HPDE6-E6E7 (cell line): ENCODE data around the gene NAALADL2.

Experiments used
- DNase-seq: peaks from one replicate; pipeline ENCODE4 v3.0.0; 2011; ENCODE audit warnings: missing footprints; ENCODE audit errors: extremely low spot score

NAALADL2 gene

DNA sequence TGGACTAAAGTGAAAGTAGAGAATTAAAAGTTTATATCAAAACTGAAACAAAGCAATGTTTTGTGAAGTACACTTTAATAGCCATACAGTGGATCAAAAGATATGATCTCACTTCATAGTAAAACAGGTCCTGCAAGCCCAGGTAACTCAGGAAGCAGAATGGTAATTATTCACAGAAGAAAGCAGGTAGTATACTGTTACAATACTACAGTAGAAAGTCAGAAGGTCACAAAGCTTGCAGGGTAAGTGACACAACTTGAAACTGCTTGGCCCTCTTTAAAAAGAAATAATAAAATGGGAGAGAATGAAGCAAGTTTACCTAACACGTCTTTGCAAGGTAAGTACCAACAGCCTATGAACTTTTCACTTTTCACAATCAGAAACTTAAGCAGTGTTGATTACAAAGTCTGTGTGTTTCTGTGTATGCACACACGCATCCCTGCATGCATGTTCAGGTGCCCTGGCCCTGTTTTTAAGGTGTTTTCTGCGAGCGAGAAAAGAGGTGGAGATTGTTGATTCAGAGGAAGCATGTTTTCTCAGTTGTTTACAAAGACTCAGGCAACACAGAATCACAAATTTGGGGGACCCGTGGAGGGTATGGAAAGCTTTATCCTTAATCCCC is at the start of gene NAALADL2:
Gene NAALADL2 (plus strand): TSS at position 221 of the 622 bp plus-strand sequence.
- DNase-seq: peak; percentile 15

DNA sequence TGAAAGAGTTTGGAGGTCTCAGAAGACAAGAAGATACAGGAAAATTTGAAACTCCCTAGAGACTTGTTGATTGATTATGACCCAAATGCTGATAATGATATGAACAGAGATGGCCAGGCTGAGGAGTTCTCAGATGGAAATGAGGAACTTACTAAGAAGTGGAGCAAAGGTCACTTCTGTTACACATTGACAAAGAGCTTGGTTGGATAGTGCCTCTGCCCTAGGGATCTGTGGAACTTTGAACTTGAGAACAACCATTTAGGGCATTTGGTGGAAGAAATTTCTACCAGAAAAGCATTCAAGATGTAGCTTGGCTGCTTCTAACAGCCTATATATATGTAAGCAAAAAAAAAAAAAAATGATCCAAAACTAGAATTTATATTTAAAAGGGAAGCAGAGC is 48.9 kb upstream of the NAALADL2 start:
- no peak for DNase-seq

GRCh38 chr3:174812172-174812862 is 46.8 kb upstream of the NAALADL2 start:
- peak; percentile 12 for DNase-seq

GRCh38 chr3:174815750-174816149 is 43.4 kb upstream of the NAALADL2 start:
- DNase-seq: no peak

DNA sequence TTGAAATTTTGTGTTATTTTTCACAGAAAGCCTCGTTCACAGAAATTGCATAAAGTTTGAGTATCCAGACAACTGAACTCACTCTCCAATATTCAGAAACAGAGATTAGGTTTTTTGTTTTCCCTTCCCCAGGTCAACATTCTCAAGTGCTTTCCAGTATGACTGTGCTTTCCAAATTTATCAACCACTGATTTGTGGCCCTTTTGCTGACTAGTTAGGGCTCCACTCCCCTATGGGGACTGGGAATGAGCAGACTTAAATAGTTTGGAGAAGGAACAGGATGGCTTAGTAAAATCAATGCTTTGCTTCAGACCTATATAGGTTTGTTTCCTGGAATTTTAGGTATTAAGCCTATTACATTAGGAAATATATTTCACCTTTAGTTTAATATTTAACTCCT is 38.2 kb upstream of the NAALADL2 start:
- no peak for DNase-seq

- no peak for DNase-seq
Observed at GRCh38 chr3:174821477-174821876, 37.7 kb upstream of the NAALADL2 start.

DNA sequence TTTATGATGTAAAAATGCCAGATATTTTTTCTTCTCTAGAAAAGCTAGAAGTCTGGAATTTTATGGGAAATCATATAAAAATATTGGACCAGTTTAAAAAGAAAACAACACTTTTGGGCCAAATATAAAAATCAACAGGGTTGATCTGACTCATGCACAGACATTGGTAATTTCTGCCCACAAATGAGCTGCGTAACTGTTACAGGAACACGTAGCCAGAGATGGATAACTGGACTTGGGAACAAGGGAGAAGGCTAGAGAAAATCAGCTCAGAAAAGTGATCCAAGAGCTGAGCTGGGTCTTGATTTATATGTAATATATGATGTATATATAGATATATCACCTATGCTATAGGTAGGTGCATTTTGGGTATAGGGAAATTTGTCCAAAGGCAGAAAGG is 36.8 kb upstream of the NAALADL2 start:
- no peak for DNase-seq

DNA sequence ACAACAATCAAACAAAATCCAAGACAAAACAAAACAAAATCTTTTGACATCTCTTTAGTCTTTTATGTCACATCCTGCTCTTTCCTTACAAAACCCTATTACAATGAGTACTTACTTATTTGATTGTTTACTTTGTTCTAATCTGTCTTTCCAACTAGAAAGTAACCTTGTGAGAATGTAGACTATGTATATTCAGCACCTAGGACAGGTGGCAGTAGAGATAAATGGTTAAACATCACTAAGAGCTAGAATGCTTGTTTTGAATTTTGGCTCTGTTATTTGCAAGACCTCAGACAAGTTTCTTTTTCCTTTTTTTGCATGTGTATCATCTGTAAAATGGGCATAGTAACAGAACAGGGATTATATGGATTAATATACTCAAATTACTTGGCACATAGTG is 33.1 kb upstream of the NAALADL2 start:
- no peak for DNase-seq

GRCh38 chr3:174844746-174845145 is 14.4 kb upstream of the NAALADL2 start:
- DNase-seq: no peak

- no peak for DNase-seq
Observed at GRCh38 chr3:174846055-174846454, 13.1 kb upstream of the NAALADL2 start.

- DNase-seq: no peak
Observed at GRCh38 chr3:174854987-174855386, 4.1 kb upstream of the NAALADL2 start.

GRCh38 chr3:174857301-174857700 is 1.8 kb upstream of the NAALADL2 start:
- no peak for DNase-seq

- no peak for DNase-seq
Observed at GRCh38 chr3:174858353-174858752, 781 bp upstream of the NAALADL2 start.

DNA sequence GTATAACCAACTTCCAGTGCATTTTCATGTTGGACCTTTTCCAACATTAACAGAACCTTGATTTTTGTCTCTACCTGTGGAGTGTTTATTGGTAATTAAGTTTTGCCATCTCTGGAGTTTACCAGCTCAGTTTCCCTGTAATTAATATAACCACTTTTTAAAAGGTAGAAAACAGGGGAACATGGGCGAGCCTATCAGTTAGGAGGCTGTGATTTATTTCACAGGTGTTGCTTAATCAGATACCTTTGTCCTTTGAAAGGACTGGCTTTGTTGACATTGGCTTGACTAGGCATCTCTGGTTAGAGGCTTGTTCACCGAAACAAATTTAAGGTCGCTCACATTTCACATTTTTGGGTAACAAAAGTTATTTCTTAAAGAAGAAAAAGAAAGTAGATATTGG is 622 bp downstream of the NAALADL2 start:
- no peak for DNase-seq

- peak; percentile 63 for DNase-seq
Observed at GRCh38 chr3:174862101-174862500, 3.0 kb downstream of the NAALADL2 start.

DNA sequence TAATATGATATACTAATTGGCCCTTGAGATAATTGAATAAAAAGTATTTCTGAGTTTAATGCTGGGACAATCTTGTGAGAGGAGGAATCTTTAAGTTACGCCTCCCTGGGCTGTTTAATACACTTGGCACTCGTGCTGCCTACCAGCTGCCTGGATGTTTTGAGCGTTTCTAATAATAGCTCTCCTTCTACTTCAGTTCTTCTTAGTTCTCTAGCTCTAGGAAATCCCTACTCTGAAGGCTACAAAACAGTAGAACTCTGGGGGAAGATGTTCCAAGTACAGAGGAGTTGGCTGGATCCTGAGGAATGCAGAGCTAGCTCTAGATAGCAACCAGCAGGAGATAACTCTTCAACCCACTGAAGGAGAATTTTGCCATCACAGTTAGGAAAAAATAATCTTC is 3.5 kb downstream of the NAALADL2 start:
- DNase-seq: no peak

- peak; percentile 34 for DNase-seq
Observed at GRCh38 chr3:174863488-174863887, 4.4 kb downstream of the NAALADL2 start.

DNA sequence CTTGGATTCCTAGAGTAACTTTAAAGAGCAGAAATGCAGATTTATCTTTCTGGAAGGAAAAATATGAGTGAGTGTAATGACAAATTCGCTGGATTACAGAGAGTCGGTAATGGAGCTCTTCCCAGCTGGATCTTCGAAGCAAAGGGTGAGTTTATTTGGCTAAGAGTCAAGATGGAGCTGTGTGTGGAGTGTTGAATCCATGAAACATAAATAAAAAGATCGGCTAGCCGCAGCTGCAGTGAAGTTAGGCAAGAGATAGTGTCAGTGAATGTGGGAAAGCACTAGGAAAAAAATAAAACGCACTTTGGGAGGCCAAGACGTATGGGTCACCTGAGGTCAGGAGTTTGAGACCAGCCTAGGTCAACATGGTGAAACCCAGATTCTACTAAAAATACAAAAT is 10.3 kb downstream of the NAALADL2 start:
- DNase-seq: no peak

GRCh38 chr3:174873832-174874657 is 14.9 kb downstream of the NAALADL2 start:
- no peak for DNase-seq

- DNase-seq: no peak
Observed at GRCh38 chr3:174882789-174883188, 23.7 kb downstream of the NAALADL2 start.

GRCh38 chr3:174883881-174884675 is 24.9 kb downstream of the NAALADL2 start:
- DNase-seq: no peak
